GM12878 (cell line): ENCODE results near the gene S100A7.

ENCODE experiments used
- CTCF ChIP-seq, 3 experiments: IDR thresholded peaks in 2 of 3; conservative IDR thresholded peaks in 1 of 3; 2 replicates each; pipeline ENCODE4 v1.5.1; 2011; ENCODE audit warnings: low read depth in 3 of 3, low read length in 3 of 3, mild to moderate bottlenecking in 3 of 3, control low read depth in 2 of 3, moderate library complexity in 2 of 3, inconsistent platforms in 1 of 3, mixed read lengths in 1 of 3; ENCODE audit not compliant: control insufficient read depth in 2 of 3, insufficient read depth in 1 of 3; ENCODE audit errors: extremely low read depth in 1 of 3
- PBX3 ChIP-seq: IDR thresholded peaks from 2 replicates; pipeline ENCODE4 v1.6.1; 2011; ENCODE audit warnings: mild to moderate bottlenecking, low read depth, low read length, moderate library complexity; ENCODE audit not compliant: insufficient replicate concordance
- POLR2A ChIP-seq: IDR thresholded peaks from 2 replicates; pipeline ENCODE4 v1.6.1; 2011; ENCODE audit warnings: low read depth, mild to moderate bottlenecking, low read length
- RELA ChIP-seq: fragments of 450-650 bp; IDR thresholded peaks from 2 replicates; pipeline ENCODE4 v1.8.0; 2014; ENCODE audit warnings: borderline replicate concordance; ENCODE audit not compliant: partially characterized antibody

- TF ChIP-seq POLR2A (no peak), CTCF (IDR thresholded peaks at IDR 0.05 in 2 of 3, conservative IDR thresholded peaks at IDR 0.05 in 1 of 3; ENCODE audit: control insufficient read depth in 2 of 3, extremely low read depth in 1 of 3, insufficient read depth in 1 of 3, low read depth in 3 of 3, low read length in 3 of 3) (no peak), PBX3 (no peak), RELA (no peak)
Observed at GRCh38 chr1:153428073-153428638, 32.3 kb downstream of the S100A7 start.
